Stimulated activated CD8-positive, alpha-beta memory T cell treated with anti-CD3 and anti-CD28 coated beads, Interleukin-15, amount 100 ng/mL, for 4 hours (primary cell): ENCODE measurements around the gene RASEF.
"Not testable (repeated sequence)": the region's sequence is repeated elsewhere in the genome, so short reads cannot be mapped to it uniquely, and the experiment has no call there.

Experiments
- DNase-seq, 2 donors: peaks; one replicate each; pipeline ENCODE4 v3.0.0-alpha.2; 2020; ENCODE audit warnings: low read depth in 2 of 2

The RASEF gene

GRCh38 chr9:82970359-82970758, 92.6 kb downstream of the RASEF start:
- no peak for DNase-seq

- no peak for DNase-seq
Observed at GRCh38 chr9:82969291-82969690, 93.7 kb downstream of the RASEF start.

GRCh38 chr9:82968816-82969215, 94.1 kb downstream of the RASEF start:
- DNase-seq = no peak

GRCh38 chr9:82968388-82968787, 94.6 kb downstream of the RASEF start:
- DNase-seq = no peak

GRCh38 chr9:82961504-82962125, 101.3 kb downstream of the RASEF start:
- no peak for DNase-seq

GRCh38 chr9:82957529-82958379, 105.2 kb downstream of the RASEF start:
- DNase-seq = no peak

GRCh38 chr9:82949203-82949602, 113.7 kb downstream of the RASEF start:
- DNase-seq = no peak

GRCh38 chr9:82940376-82940775, 122.6 kb downstream of the RASEF start:
- DNase-seq = no peak

- DNase-seq = no peak
Observed at GRCh38 chr9:82939451-82939850, 123.5 kb downstream of the RASEF start.

GRCh38 chr9:82938426-82939218, 124.3 kb downstream of the RASEF start:
- no peak for DNase-seq

- DNase-seq = not testable (repeated sequence)
Observed at GRCh38 chr9:82936561-82936960, 126.4 kb downstream of the RASEF start.

- no peak for DNase-seq
Observed at GRCh38 chr9:82934949-82935348, 128.0 kb downstream of the RASEF start.

GRCh38 chr9:82934025-82934424, 128.9 kb downstream of the RASEF start:
- not testable (repeated sequence) for DNase-seq

GRCh38 chr9:82930116-82930515, 132.8 kb downstream of the RASEF start:
- no peak for DNase-seq
